Daoy (cell line): ENCODE results near the gene TRPV5. TPM values are rescaled to one million over a fixed set of nuclear protein-coding genes. Genes with fewer than 3 reads are reported as not detected.

ENCODE experiments used
- total RNA-seq: library from RNA; depleted of rRNA; stranded (reverse); fragments of >200 nt; shearing (Covaris generic); gene quantifications from 2 replicates; pipeline ENCODE4 v1.2.3, GENCODE V29; 2014; rRNA removed

TRPV5 gene
- total RNA-seq, 1 experiment from 2014 or later: 0.06 TPM

Other genes starting within 250 kb of the TRPV5 start
- not detected in 2 replicates for gene PRSS1, start 184.3 kb downstream of the TRPV5 start, total RNA-seq
- not detected in 2 replicates for gene PRSS2, start 162.8 kb downstream of the TRPV5 start, total RNA-seq
- 12.9 and 20.4 TPM in 2 replicates for gene EPHB6, start 78.7 kb downstream of the TRPV5 start, total RNA-seq
- gene TRPV6, start 48.0 kb downstream of the TRPV5 start, total RNA-seq: not detected in 2 replicates
- gene LLCFC1, start 5.7 kb upstream of the TRPV5 start, total RNA-seq: not detected in 2 replicates
- 0.36 TPM in 1 of 2 replicates, not detected in the other for gene KEL, start 28.6 kb upstream of the TRPV5 start, total RNA-seq
- gene OR9A2, start 93.4 kb upstream of the TRPV5 start, total RNA-seq: not detected in 2 replicates
- not detected in 2 replicates for gene OR6V1, start 118.6 kb upstream of the TRPV5 start, total RNA-seq
- gene PIP, start 198.3 kb upstream of the TRPV5 start, total RNA-seq: not detected in 2 replicates
- not detected in 2 replicates for gene TAS2R39, start 249.7 kb upstream of the TRPV5 start, total RNA-seq